Measurements from ENCODE around the gene SNX4. TPM values are rescaled to one million over a fixed set of nuclear protein-coding genes. Genes with fewer than 3 reads are reported as not detected.

SNX4 gene
- total and polyA plus RNA-seq, 12 donors = 15.8 to 90.4 (median 43.0) TPM

GRCh38 chr3:125433611-125434041 is 86.4 kb downstream of the SNX4 start:
- 94 to 100% (median 97%) methylated on average over 1 to 6 of the region's 6 CpGs for WGBS, 4 donors
- intact Hi-C loops (cut with DNase I) = no loop called here
- Histone ChIP-seq H3K9me3 (replicated peaks in 1 of 3) (no peaks in the 10 kb centered on the region), H3K4me1 (replicated peaks in 1 of 2) (no peaks in the 10 kb centered on the region), H3K27ac (no peak overlapping the region), H3K27me3 (no peaks in the 10 kb centered on the region), H3K4me3 (no peak overlapping the region), H3K36me3 (replicated peaks in 1 of 2) (no peaks in the 10 kb centered on the region)
- no peak for DNase-seq
- TF ChIP-seq CTCF (IDR thresholded peaks at IDR 0.05) (no peak), POLR2A (IDR thresholded peaks at IDR 0.05) (no peak)

- intact Hi-C loops (cut with DNase I) = no loop called here
- H3K36me3 ChIP-seq (replicated peaks in 1 of 2) = no peaks in the 10 kb centered on the region
- DNase-seq = no peak
- no peak overlapping the region for H3K27ac ChIP-seq
- TF ChIP-seq POLR2A (IDR thresholded peaks at IDR 0.05) = no peak
- no peak for TF ChIP-seq CTCF (IDR thresholded peaks at IDR 0.05)
- no peak overlapping the region for H3K4me3 ChIP-seq
- H3K9me3 ChIP-seq (replicated peaks in 1 of 3) = no peaks in the 10 kb centered on the region
- H3K27me3 ChIP-seq = no peaks in the 10 kb centered on the region
- WGBS, 4 donors = 79 to 86% (median 85%) methylated on average over 6 of the region's 6 CpGs
- H3K4me1 ChIP-seq (replicated peaks in 1 of 2) = no peaks in the 10 kb centered on the region
These were observed 86.9 kb downstream of the SNX4 start for GRCh38 chr3:125433091-125433534.

GRCh38 chr3:125431912-125432790 is 87.9 kb downstream of the SNX4 start:
- H3K36me3 ChIP-seq (replicated peaks in 1 of 2) = no peaks in the 10 kb centered on the region
- no peak overlapping the region for H3K4me3 ChIP-seq
- intact Hi-C loops (cut with DNase I) = no loop called here
- WGBS, 4 donors = 91 to 97% (median 93%) methylated on average over 5 of the region's 5 CpGs
- H3K9me3 ChIP-seq (replicated peaks in 1 of 3) = no peaks in the 10 kb centered on the region
- TF ChIP-seq POLR2A (IDR thresholded peaks at IDR 0.05) = no peak
- no peak for TF ChIP-seq CTCF (IDR thresholded peaks at IDR 0.05)
- DNase-seq = no peak
- H3K27me3 ChIP-seq = no peaks in the 10 kb centered on the region
- no peak overlapping the region for H3K27ac ChIP-seq
- no peaks in the 10 kb centered on the region for H3K4me1 ChIP-seq (replicated peaks in 1 of 2)

- Histone ChIP-seq H3K27ac (no peak overlapping the region), H3K36me3 (replicated peaks in 1 of 2) (no peaks in the 10 kb centered on the region), H3K4me3 (no peak overlapping the region), H3K9me3 (replicated peaks in 1 of 3) (no peaks in the 10 kb centered on the region), H3K4me1 (replicated peaks in 1 of 2) (no peaks in the 10 kb centered on the region), H3K27me3 (no peaks in the 10 kb centered on the region)
- no peak for TF ChIP-seq POLR2A (IDR thresholded peaks at IDR 0.05)
- TF ChIP-seq CTCF (IDR thresholded peaks at IDR 0.05) = no peak
- DNase-seq = no peak
- intact Hi-C loops (cut with DNase I) = no loop called here
- WGBS, 4 donors = 90 to 98% (median 97%) methylated on average over 2 of the region's 2 CpGs
These were observed 88.6 kb downstream of the SNX4 start for GRCh38 chr3:125431391-125431790.

All from adrenal gland (tissue), 12 donors.